GM23338 (cell line): ENCODE results near the gene GLB1L. TPM values are rescaled to one million over a fixed set of nuclear protein-coding genes. Genes with fewer than 3 reads are reported as not detected.

Source experiments
- ATAC-seq: fragments of 200-7000 bp; cut with Tn5 transposase; 3 replicates; pipeline ENCODE4 v1.9.1; 2020
- DNase-seq: peaks from one replicate; pipeline ENCODE4 v3.0.0-alpha.2; 2015; ENCODE audit warnings: low spot score
- H2AFZ ChIP-seq: fragments of 200-600 bp; sonication (generic); 2 replicates; pipeline ENCODE4 v1.8.0; 2016; ENCODE audit warnings: antibody characterized with exemption, mild to moderate bottlenecking, moderate library complexity
- H3F3A ChIP-seq: fragments of 200-600 bp; sonication (generic); replicated peaks from 2 replicates; pipeline ENCODE4 v1.8.0; 2017; ENCODE audit warnings: antibody characterized with exemption, mixed run types, low read depth
- H3K27ac ChIP-seq: fragments of 200-600 bp; sonication (generic); 2 replicates; pipeline ENCODE4 v1.6.1; 2016; ENCODE audit warnings: low read depth
- H3K27me3 ChIP-seq: fragments of 200-600 bp; sonication (generic); 2 replicates; pipeline ENCODE4 v1.8.0; 2016; ENCODE audit warnings: mild to moderate bottlenecking, mixed run types, moderate library complexity; ENCODE audit not compliant: insufficient read depth
- H3K36me3 ChIP-seq: fragments of 200-600 bp; sonication (generic); 2 replicates; pipeline ENCODE4 v1.8.0; 2016; ENCODE audit warnings: mild to moderate bottlenecking; ENCODE audit not compliant: insufficient read depth
- H3K4me1 ChIP-seq: fragments of 200-600 bp; sonication (generic); 2 replicates; pipeline ENCODE4 v1.8.0; 2016; ENCODE audit warnings: mild to moderate bottlenecking, moderate library complexity; ENCODE audit not compliant: insufficient read depth
- H3K4me2 ChIP-seq: fragments of 200-600 bp; sonication (generic); 2 replicates; pipeline ENCODE4 v1.7.1; 2017; ENCODE audit warnings: mixed run types
- H3K4me3 ChIP-seq: fragments of 200-600 bp; sonication (generic); 2 replicates; pipeline ENCODE4 v1.6.1; 2016; ENCODE audit warnings: mixed run types
- H3K79me2 ChIP-seq: fragments of 200-600 bp; sonication (generic); replicated peaks from 2 replicates; pipeline ENCODE4 v1.8.0; 2017; ENCODE audit warnings: mild to moderate bottlenecking; ENCODE audit not compliant: insufficient read depth
- H3K9me2 ChIP-seq: fragments of 200-600 bp; sonication (generic); 2 replicates; pipeline ENCODE4 v1.8.0; 2017; ENCODE audit not compliant: insufficient read depth
- H4K20me1 ChIP-seq: fragments of 200-600 bp; sonication (generic); replicated peaks from 2 replicates; pipeline ENCODE4 v1.8.0; 2017; ENCODE audit warnings: mild to moderate bottlenecking; ENCODE audit not compliant: insufficient read depth
- H3K27ac Mint-ChIP-seq: 2 replicates; pipeline ENCODE4 v1.8.0; 2020; ENCODE audit warnings: inconsistent platforms, mild to moderate bottlenecking, moderate library complexity, mixed read lengths
- H3K27me3 Mint-ChIP-seq: 3 replicates; pipeline ENCODE4 v1.8.0; 2022; ENCODE audit warnings: low read depth, mild to moderate bottlenecking, moderate library complexity, mixed read lengths, inconsistent platforms; ENCODE audit not compliant: insufficient read depth, poor library complexity
- H3K36me3 Mint-ChIP-seq: 3 replicates; pipeline ENCODE4 v1.8.0; 2021; ENCODE audit warnings: low read depth, mild to moderate bottlenecking, inconsistent platforms, moderate library complexity, mixed read lengths
- H3K4me1 Mint-ChIP-seq: 3 replicates; pipeline ENCODE4 v1.8.0; 2020; ENCODE audit warnings: mild to moderate bottlenecking, inconsistent platforms, mixed read lengths
- H3K4me3 Mint-ChIP-seq: 3 replicates; pipeline ENCODE4 v1.8.0; 2021; ENCODE audit warnings: moderate library complexity, mild to moderate bottlenecking, inconsistent platforms, mixed read lengths
- H3K9me3 Mint-ChIP-seq: 3 replicates; pipeline ENCODE4 v1.8.0; 2020; ENCODE audit warnings: moderate library complexity, mild to moderate bottlenecking, inconsistent platforms, mixed read lengths
- CREB1 ChIP-seq: fragments of 250-450 bp; sonication (Bioruptor Pico); IDR thresholded peaks from 2 replicates; pipeline ENCODE4 v1.5.0; 2020; ENCODE audit warnings: low read depth, mild to moderate bottlenecking, moderate library complexity
- EZH2 ChIP-seq: fragments of 200-600 bp; sonication (generic); IDR thresholded peaks from one replicate; pipeline ENCODE4 v1.8.0; 2017; ENCODE audit warnings: antibody characterized with exemption, mild to moderate bottlenecking, low read depth; ENCODE audit not compliant: unreplicated experiment
- NANOG ChIP-seq: IDR thresholded peaks from 2 replicates; pipeline ENCODE4 v1.6.1; 2016; ENCODE audit warnings: antibody characterized with exemption, borderline replicate concordance
- STAT1 ChIP-seq: IDR thresholded peaks from one replicate; pipeline ENCODE4 v1.6.1; 2016; ENCODE audit warnings: antibody characterized with exemption; ENCODE audit not compliant: unreplicated experiment
- ZNF114 ChIP-seq: fragments of 250-450 bp; sonication (Bioruptor Pico); IDR thresholded peaks from 2 replicates; pipeline ENCODE4 v1.5.0; 2020; ENCODE audit warnings: mild to moderate bottlenecking, moderate library complexity
- ZNF331 ChIP-seq: fragments of 250-450 bp; sonication (Bioruptor Pico); IDR thresholded peaks from 2 replicates; pipeline ENCODE4 v1.5.0; 2020; ENCODE audit warnings: low read depth, mild to moderate bottlenecking, moderate library complexity
- ZNF462 ChIP-seq: fragments of 250-450 bp; sonication (Bioruptor Pico); IDR thresholded peaks from 2 replicates; pipeline ENCODE4 v1.5.0; 2020; ENCODE audit warnings: mild to moderate bottlenecking, moderate library complexity
- polyA plus RNA-seq: library from polyadenylated mRNA; unstranded; fragments of >200 nt; fragmentation: Nextera tagmentation; extraction: Ambion mirVana; gene quantifications from 2 replicates; pipeline ENCODE4 v1.2.1, GENCODE V29; 2016
- total RNA-seq: library from RNA; depleted of rRNA; stranded (reverse); fragments of >200 nt; shearing (Covaris generic); gene quantifications from 2 replicates; pipeline ENCODE4 v1.2.3, GENCODE V29; 2014
- TF ChIP-seq, protein P1 (sequence below): IDR thresholded peaks from one replicate; pipeline ENCODE4 v1.6.1; 2018; ENCODE audit warnings: antibody characterized with exemption; ENCODE audit not compliant: unreplicated experiment
- TF ChIP-seq, protein P2 (sequence below), 2 experiments: fragments of 200-600 bp in 1 of 2; sonication (generic) in 1 of 2; conservative IDR thresholded peaks; 2 replicates each; pipeline versions ENCODE4 v1.5.1 to v1.6.1; 2016 to 2017; ENCODE audit warnings: antibody characterized with exemption in 2 of 2, low read depth in 2 of 2, mild to moderate bottlenecking in 2 of 2, moderate library complexity in 1 of 2

The GLB1L gene
- total and polyA plus RNA-seq, 2 experiments from 2014 or later, result 1.7 to 5.4 TPM

- TF ChIP-seq, protein P1, sequence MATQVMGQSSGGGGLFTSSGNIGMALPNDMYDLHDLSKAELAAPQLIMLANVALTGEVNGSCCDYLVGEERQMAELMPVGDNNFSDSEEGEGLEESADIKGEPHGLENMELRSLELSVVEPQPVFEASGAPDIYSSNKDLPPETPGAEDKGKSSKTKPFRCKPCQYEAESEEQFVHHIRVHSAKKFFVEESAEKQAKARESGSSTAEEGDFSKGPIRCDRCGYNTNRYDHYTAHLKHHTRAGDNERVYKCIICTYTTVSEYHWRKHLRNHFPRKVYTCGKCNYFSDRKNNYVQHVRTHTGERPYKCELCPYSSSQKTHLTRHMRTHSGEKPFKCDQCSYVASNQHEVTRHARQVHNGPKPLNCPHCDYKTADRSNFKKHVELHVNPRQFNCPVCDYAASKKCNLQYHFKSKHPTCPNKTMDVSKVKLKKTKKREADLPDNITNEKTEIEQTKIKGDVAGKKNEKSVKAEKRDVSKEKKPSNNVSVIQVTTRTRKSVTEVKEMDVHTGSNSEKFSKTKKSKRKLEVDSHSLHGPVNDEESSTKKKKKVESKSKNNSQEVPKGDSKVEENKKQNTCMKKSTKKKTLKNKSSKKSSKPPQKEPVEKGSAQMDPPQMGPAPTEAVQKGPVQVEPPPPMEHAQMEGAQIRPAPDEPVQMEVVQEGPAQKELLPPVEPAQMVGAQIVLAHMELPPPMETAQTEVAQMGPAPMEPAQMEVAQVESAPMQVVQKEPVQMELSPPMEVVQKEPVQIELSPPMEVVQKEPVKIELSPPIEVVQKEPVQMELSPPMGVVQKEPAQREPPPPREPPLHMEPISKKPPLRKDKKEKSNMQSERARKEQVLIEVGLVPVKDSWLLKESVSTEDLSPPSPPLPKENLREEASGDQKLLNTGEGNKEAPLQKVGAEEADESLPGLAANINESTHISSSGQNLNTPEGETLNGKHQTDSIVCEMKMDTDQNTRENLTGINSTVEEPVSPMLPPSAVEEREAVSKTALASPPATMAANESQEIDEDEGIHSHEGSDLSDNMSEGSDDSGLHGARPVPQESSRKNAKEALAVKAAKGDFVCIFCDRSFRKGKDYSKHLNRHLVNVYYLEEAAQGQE, result no peak
- no peak for TF ChIP-seq CREB1 (CRISPR knock-in tag)
- no peak for TF ChIP-seq STAT1
Observed at GRCh38 chr2:219270055-219270372, 24.8 kb upstream of the GLB1L start (continued).

DNA sequence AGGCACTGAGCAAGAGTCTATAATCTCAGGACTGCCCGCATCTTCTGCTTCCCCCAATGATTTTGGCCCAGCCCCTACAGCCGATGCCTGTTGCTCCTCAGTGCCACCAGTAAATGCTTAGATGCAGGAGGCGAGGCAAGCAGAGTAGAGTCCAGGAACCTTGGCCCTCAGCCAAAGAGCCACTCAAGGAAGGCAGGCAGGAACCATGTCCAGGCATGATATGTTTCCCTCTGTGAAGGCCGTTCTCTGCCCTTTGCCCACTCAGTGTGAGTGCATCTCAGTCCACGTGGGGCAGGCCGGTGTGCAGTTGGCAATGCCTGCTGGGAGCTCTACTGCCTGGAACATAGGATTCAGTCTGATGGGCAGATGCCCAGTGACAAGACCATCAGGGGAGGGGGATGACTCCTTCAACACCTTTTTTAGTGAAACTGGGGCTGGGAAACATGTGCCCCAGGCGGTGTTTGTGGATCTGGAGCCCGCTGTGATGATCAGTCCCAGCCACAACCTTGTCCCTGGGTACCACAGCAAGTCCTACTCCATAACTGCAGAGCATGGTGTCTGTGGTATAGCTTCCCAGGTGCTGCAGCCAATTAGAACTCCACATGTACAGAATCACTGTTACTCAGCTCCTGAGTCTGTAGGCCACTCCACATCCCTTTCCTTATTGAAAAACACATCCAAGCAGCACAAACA, 24.3 kb upstream of the GLB1L start:
- H4K20me1 ChIP-seq, result no peaks in the 10 kb centered on the region
- H2AFZ ChIP-seq, result no peak overlapping the region
- DNase-seq (no peak), ATAC-seq (no peak)
- H3K4me3 Mint-ChIP-seq, result no peak overlapping the region
- no peaks in the 10 kb centered on the region for H3K27me3 ChIP-seq
- no peaks in the 10 kb centered on the region for H3K9me3 Mint-ChIP-seq
- no peaks in the 10 kb centered on the region for H3F3A ChIP-seq
- H3K36me3 ChIP-seq, result no peaks in the 10 kb centered on the region
- H3K4me1 Mint-ChIP-seq, result peaks cover 9% of the 10 kb centered on the region
- no peak overlapping the region for H3K27ac Mint-ChIP-seq
- H3K27ac ChIP-seq, result no peak overlapping the region
- H3K36me3 Mint-ChIP-seq, result no peaks in the 10 kb centered on the region
- H3K4me1 ChIP-seq, result peaks cover 8% of the 10 kb centered on the region; the same call in 1 of the 2 replicates
- H3K4me2 ChIP-seq, result no peak overlapping the region
- no peak overlapping the region for H3K4me3 ChIP-seq
- no peaks in the 10 kb centered on the region for H3K79me2 ChIP-seq
- H3K9me2 ChIP-seq, result no peaks in the 10 kb centered on the region
- H3K27me3 Mint-ChIP-seq, result peaks cover 16% of the 10 kb centered on the region
- TF ChIP-seq ZNF331 (CRISPR knock-in tag) (no peak), EZH2 (no peak), STAT1 (no peak), ZNF114 (CRISPR knock-in tag) (no peak), ZNF462 (CRISPR knock-in tag) (no peak), NANOG (no peak), CREB1 (CRISPR knock-in tag) (no peak)
- TF ChIP-seq, protein P2, sequence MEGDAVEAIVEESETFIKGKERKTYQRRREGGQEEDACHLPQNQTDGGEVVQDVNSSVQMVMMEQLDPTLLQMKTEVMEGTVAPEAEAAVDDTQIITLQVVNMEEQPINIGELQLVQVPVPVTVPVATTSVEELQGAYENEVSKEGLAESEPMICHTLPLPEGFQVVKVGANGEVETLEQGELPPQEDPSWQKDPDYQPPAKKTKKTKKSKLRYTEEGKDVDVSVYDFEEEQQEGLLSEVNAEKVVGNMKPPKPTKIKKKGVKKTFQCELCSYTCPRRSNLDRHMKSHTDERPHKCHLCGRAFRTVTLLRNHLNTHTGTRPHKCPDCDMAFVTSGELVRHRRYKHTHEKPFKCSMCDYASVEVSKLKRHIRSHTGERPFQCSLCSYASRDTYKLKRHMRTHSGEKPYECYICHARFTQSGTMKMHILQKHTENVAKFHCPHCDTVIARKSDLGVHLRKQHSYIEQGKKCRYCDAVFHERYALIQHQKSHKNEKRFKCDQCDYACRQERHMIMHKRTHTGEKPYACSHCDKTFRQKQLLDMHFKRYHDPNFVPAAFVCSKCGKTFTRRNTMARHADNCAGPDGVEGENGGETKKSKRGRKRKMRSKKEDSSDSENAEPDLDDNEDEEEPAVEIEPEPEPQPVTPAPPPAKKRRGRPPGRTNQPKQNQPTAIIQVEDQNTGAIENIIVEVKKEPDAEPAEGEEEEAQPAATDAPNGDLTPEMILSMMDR (conservative IDR thresholded peaks at IDR 0.05; ENCODE audit: low read depth in 2 of 2), result no peak
